Measurements from ENCODE around the gene FRRS1L.

The FRRS1L gene

GRCh38 chr9:109176386-109176785, 9.3 kb upstream of the FRRS1L start:
- no peak for DNase-seq (ENCODE audit: low read depth)

- DNase-seq (ENCODE audit: low read depth) = no peak
Measured at GRCh38 chr9:109172935-109173334, 5.9 kb upstream of the FRRS1L start.

- no peak for DNase-seq (ENCODE audit: low read depth)
Measured at GRCh38 chr9:109171926-109172325, 4.9 kb upstream of the FRRS1L start.

- no peak for DNase-seq (ENCODE audit: low read depth)
Measured at GRCh38 chr9:109168170-109168569, 1.1 kb upstream of the FRRS1L start.

- DNase-seq (ENCODE audit: low read depth) = no peak
Measured at GRCh38 chr9:109167716-109168115, 667 bp upstream of the FRRS1L start.

GRCh38 chr9:109166171-109166770, 778 bp downstream of the FRRS1L start:
- DNase-seq (ENCODE audit: low read depth) = no peak

- DNase-seq (ENCODE audit: low read depth) = no peak
Measured at GRCh38 chr9:109164042-109164441, 3.0 kb downstream of the FRRS1L start.

- DNase-seq (ENCODE audit: low read depth) = no peak
Measured at GRCh38 chr9:109163194-109163593, 3.9 kb downstream of the FRRS1L start.

- DNase-seq (ENCODE audit: low read depth) = no peak
Measured at GRCh38 chr9:109162677-109163076, 4.4 kb downstream of the FRRS1L start.

GRCh38 chr9:109161471-109161870, 5.6 kb downstream of the FRRS1L start:
- no peak for DNase-seq (ENCODE audit: low read depth)

GRCh38 chr9:109159583-109159982, 7.5 kb downstream of the FRRS1L start:
- DNase-seq (ENCODE audit: low read depth) = no peak

- DNase-seq (ENCODE audit: low read depth) = no peak
Measured at GRCh38 chr9:109158651-109159050, 8.4 kb downstream of the FRRS1L start.

GRCh38 chr9:109156708-109157107, 10.3 kb downstream of the FRRS1L start:
- no peak for DNase-seq (ENCODE audit: low read depth)

- no peak for DNase-seq (ENCODE audit: low read depth)
Measured at GRCh38 chr9:109150925-109151545, 16.0 kb downstream of the FRRS1L start.

- no peak for DNase-seq (ENCODE audit: low read depth)
Measured at GRCh38 chr9:109149722-109150121, 17.3 kb downstream of the FRRS1L start.

GRCh38 chr9:109149089-109149488, 18.0 kb downstream of the FRRS1L start:
- DNase-seq (ENCODE audit: low read depth) = no peak

GRCh38 chr9:109145051-109145450, 22.0 kb downstream of the FRRS1L start:
- no peak for DNase-seq (ENCODE audit: low read depth)

GRCh38 chr9:109143881-109144562, 23.0 kb downstream of the FRRS1L start:
- DNase-seq (ENCODE audit: low read depth) = no peak

- no peak for DNase-seq (ENCODE audit: low read depth)
Measured at GRCh38 chr9:109141375-109141774, 25.7 kb downstream of the FRRS1L start.

GRCh38 chr9:109139851-109140250, 27.2 kb downstream of the FRRS1L start:
- no peak for DNase-seq (ENCODE audit: low read depth)

- no peak for DNase-seq (ENCODE audit: low read depth)
Measured at GRCh38 chr9:109138421-109138820, 28.6 kb downstream of the FRRS1L start.

- DNase-seq (ENCODE audit: low read depth) = no peak
Measured at GRCh38 chr9:109134167-109134578, 32.9 kb downstream of the FRRS1L start.

GRCh38 chr9:109133533-109133932, 33.5 kb downstream of the FRRS1L start:
- DNase-seq (ENCODE audit: low read depth) = no peak

Measured in stimulated activated CD8-positive, alpha-beta memory T cell treated with anti-CD3 and anti-CD28 coated beads, Interleukin-7, amount 100 ng/mL, for 24 hours (primary cell).